IMR-90 (cell line): Measurements from ENCODE around the gene IRAK2. TPM values are rescaled to one million over a fixed set of nuclear protein-coding genes. Genes with fewer than 3 reads are reported as not detected.

Experiments used
- ATAC-seq: fragments of 200-7000 bp; cut with Tn5 transposase; 2 replicates; pipeline ENCODE4 v1.9.1; 2020; ENCODE audit warnings: low read depth, mild to moderate bottlenecking, moderate library complexity
- BruUV-seq: library from RNA; stranded (reverse); fragments of 400-500 nt; replicated peaks from 2 replicates; lab custom pipeline; 2021; lab: Mats Ljungman, UMichigan
- CTCF ChIA-PET: fragments of 300-600 bp; formaldehyde crosslinking; extraction: SDS; loops from one replicate; lab custom pipeline; 2021; ENCODE audit warnings: antibody characterized with exemption; lab: Yijun Ruan, JAX
- POLR2A ChIA-PET: fragments of 300-600 bp; sonication (Branson Sonifier 250); formaldehyde crosslinking; loops from one replicate; lab custom pipeline; 2022; ENCODE audit warnings: antibody characterized with exemption; ENCODE audit not compliant: unreplicated experiment; lab: Charles Lee
- DNase-seq: peaks from one replicate; pipeline ENCODE4 v3.0.0; 2013
- H2AFZ ChIP-seq: replicated peaks from 2 replicates; pipeline ENCODE3; 2013; ENCODE audit warnings: low read length, mild to moderate bottlenecking; ENCODE audit not compliant: poor library complexity
- H2AK5ac ChIP-seq: 2 replicates; pipeline ENCODE4 v1.6.1; 2013; ENCODE audit warnings: low read depth, low read length, inconsistent platforms
- H2AK9ac ChIP-seq: replicated peaks from 2 replicates; pipeline ENCODE3; 2013; ENCODE audit warnings: mild to moderate bottlenecking, low read depth, low read length, moderate library complexity; ENCODE audit not compliant: poor library complexity
- H2BK120ac ChIP-seq: 2 replicates; pipeline ENCODE4 v1.6.1; 2013; ENCODE audit warnings: low read depth, low read length, inconsistent platforms
- H2BK15ac ChIP-seq: 3 replicates; pipeline ENCODE4 v1.6.1; 2013; ENCODE audit warnings: low read depth, low read length, inconsistent platforms
- H2BK20ac ChIP-seq: 2 replicates; pipeline ENCODE4 v1.6.1; 2013; ENCODE audit warnings: low read depth, mild to moderate bottlenecking, inconsistent platforms, low read length, moderate library complexity
- H2BK5ac ChIP-seq: 2 replicates; pipeline ENCODE4 v1.6.1; 2013; ENCODE audit warnings: mild to moderate bottlenecking, low read depth, low read length, inconsistent platforms; ENCODE audit not compliant: poor library complexity, severe bottlenecking
- H3K14ac ChIP-seq: replicated peaks from 2 replicates; pipeline ENCODE4 v1.6.1; 2013; ENCODE audit warnings: low read depth, low read length, inconsistent platforms
- H3K18ac ChIP-seq: 2 replicates; pipeline ENCODE4 v1.6.1; 2013; ENCODE audit warnings: low read depth, low read length, control low read depth
- H3K23ac ChIP-seq: 2 replicates; pipeline ENCODE4 v1.6.1; 2013; ENCODE audit warnings: low read depth, low read length, inconsistent platforms
- H3K27ac ChIP-seq: 2 replicates; pipeline ENCODE4 v1.5.1; 2013; ENCODE audit warnings: mild to moderate bottlenecking, control low read depth, low read length; ENCODE audit not compliant: insufficient read depth
- H3K27me3 ChIP-seq: 2 replicates; pipeline ENCODE4 v1.6.1; 2013; ENCODE audit warnings: low read length; ENCODE audit not compliant: control insufficient read depth, insufficient read depth
- H3K36me3 ChIP-seq: 2 replicates; pipeline ENCODE4 v1.6.1; 2013; ENCODE audit warnings: low read length, mixed read lengths; ENCODE audit not compliant: control insufficient read depth, insufficient read depth
- H3K4ac ChIP-seq: 2 replicates; pipeline ENCODE4 v1.6.1; 2013; ENCODE audit warnings: low read depth, low read length, inconsistent platforms
- H3K4me1 ChIP-seq: 2 replicates; pipeline ENCODE4 v1.6.1; 2013; ENCODE audit warnings: low read length, mixed read lengths; ENCODE audit not compliant: control insufficient read depth, insufficient read depth
- H3K4me2 ChIP-seq: 2 replicates; pipeline ENCODE4 v1.6.1; 2013; ENCODE audit warnings: low read depth, mild to moderate bottlenecking, control low read depth, low read length, moderate library complexity
- H3K4me3 ChIP-seq: 2 replicates; pipeline ENCODE4 v1.5.1; 2013; ENCODE audit warnings: low read depth, mild to moderate bottlenecking, control low read depth, low read length, moderate library complexity; ENCODE audit not compliant: insufficient read depth
- H3K56ac ChIP-seq: 2 replicates; pipeline ENCODE4 v1.6.1; 2013; ENCODE audit warnings: low read length, inconsistent platforms; ENCODE audit not compliant: insufficient read depth; ENCODE audit errors: extremely low read depth
- H3K79me1 ChIP-seq, 2 experiments: 2 replicates each; pipeline ENCODE4 v1.6.1; 2013; ENCODE audit warnings: low read length in 2 of 2, inconsistent platforms in 1 of 2, low read depth in 1 of 2
- H3K9ac ChIP-seq: 2 replicates; pipeline ENCODE4 v1.6.1; 2013; ENCODE audit warnings: low read depth, low read length, control low read depth
- H3K9me1 ChIP-seq: 2 replicates; pipeline ENCODE4 v1.6.1; 2013; ENCODE audit warnings: low read length, inconsistent platforms; ENCODE audit not compliant: insufficient read depth
- H3K9me3 ChIP-seq: 2 replicates; pipeline ENCODE4 v1.6.1; 2013; ENCODE audit warnings: low read length; ENCODE audit not compliant: control insufficient read depth, insufficient read depth
- H4K20me1 ChIP-seq: 2 replicates; pipeline ENCODE4 v1.6.1; 2013; ENCODE audit warnings: low read length, inconsistent platforms; ENCODE audit not compliant: insufficient read depth
- H4K5ac ChIP-seq: 2 replicates; pipeline ENCODE4 v1.6.1; 2013; ENCODE audit warnings: mild to moderate bottlenecking, low read depth, low read length, control low read depth
- H4K8ac ChIP-seq, 2 experiments: 2 replicates each; pipeline ENCODE4 v1.6.1; 2013; ENCODE audit warnings: low read depth in 2 of 2, low read length in 2 of 2, control low read depth in 1 of 2, inconsistent platforms in 1 of 2
- H4K91ac ChIP-seq: 2 replicates; pipeline ENCODE4 v1.6.1; 2013; ENCODE audit warnings: low read depth, low read length, inconsistent platforms; ENCODE audit not compliant: insufficient read depth
- BHLHE40 ChIP-seq: fragments of 150-350 bp; IDR thresholded peaks from 2 replicates; pipeline ENCODE4 v1.6.1; 2016; ENCODE audit warnings: mild to moderate bottlenecking, low read depth, low read length
- CHD1 ChIP-seq: IDR thresholded peaks from 2 replicates; pipeline ENCODE4 v1.6.1; 2012; ENCODE audit warnings: low read depth, low read length, improper control_type of control experiment
- FOS ChIP-seq: fragments of 150-350 bp; IDR thresholded peaks from 2 replicates; pipeline ENCODE4 v1.6.1; 2016; ENCODE audit warnings: low read depth, low read length
- MAZ ChIP-seq: IDR thresholded peaks from 2 replicates; pipeline ENCODE4 v1.6.1; 2012; ENCODE audit warnings: low read depth, mild to moderate bottlenecking, low read length, improper control_type of control experiment, moderate library complexity, borderline replicate concordance
- MXI1 ChIP-seq: IDR thresholded peaks from 2 replicates; pipeline ENCODE4 v1.6.1; 2012; ENCODE audit warnings: low read depth, mild to moderate bottlenecking, low read length, moderate library complexity, borderline replicate concordance
- WGBS, 2 experiments: methylation state at CpG; one replicate each; pipeline versions ENCODE4 v1.1.5 to v1.1.7; 2013; ENCODE audit warnings: missing lambda C conversion rate in 2 of 2; ENCODE audit not compliant: insufficient read length in 1 of 2; ENCODE audit errors: extremely low coverage in 2 of 2; 5-methylcytosine and 5-hydroxymethylcytosine counted together
- dilution Hi-C: fragments of 300-500 bp; cut with HindIII; formaldehyde crosslinking; loops from one replicate; pipeline ENCODE4 v1.14.3; 2018; ENCODE audit warnings: low sequenced_read_pairs; ENCODE audit not compliant: unreplicated experiment
- in situ Hi-C: fragments of 300-500 bp; cut with MboI; formaldehyde crosslinking; loops from 3 replicates; pipeline ENCODE4 v1.14.3; 2019; ENCODE audit warnings: low sequenced_read_pairs, inconsistent platforms, mixed read lengths
- intact Hi-C: fragments of 100-400 bp; cut with micrococcal nuclease; formaldehyde crosslinking; loops from 2 replicates; pipeline ENCODE4 v1.10.0; 2022
- polyA plus RNA-seq, 3 experiments: library from polyadenylated mRNA; depleted of rRNA; stranded (reverse); fragments of >200 nt; gene quantifications; 2 replicates each; pipeline ENCODE4 v1.2.3, GENCODE V29; 2012; ENCODE audit warnings: low replicate concordance in 1 of 3
- total RNA-seq: library from RNA; depleted of rRNA; stranded (reverse); fragments of >200 nt; gene quantifications from 2 replicates; pipeline ENCODE4 v1.2.3, GENCODE V29; 2012
- TF ChIP-seq, protein P1 (sequence below): fragments of 150-350 bp; IDR thresholded peaks from 2 replicates; pipeline ENCODE4 v1.6.1; 2017; ENCODE audit warnings: mild to moderate bottlenecking, antibody characterized with exemption, low read length, low read depth

The IRAK2 gene
- total and polyA plus RNA-seq, 2 of the 4 experiments (the other 2 are of a cell fraction), result 6.9 to 8.1 TPM

DNA sequence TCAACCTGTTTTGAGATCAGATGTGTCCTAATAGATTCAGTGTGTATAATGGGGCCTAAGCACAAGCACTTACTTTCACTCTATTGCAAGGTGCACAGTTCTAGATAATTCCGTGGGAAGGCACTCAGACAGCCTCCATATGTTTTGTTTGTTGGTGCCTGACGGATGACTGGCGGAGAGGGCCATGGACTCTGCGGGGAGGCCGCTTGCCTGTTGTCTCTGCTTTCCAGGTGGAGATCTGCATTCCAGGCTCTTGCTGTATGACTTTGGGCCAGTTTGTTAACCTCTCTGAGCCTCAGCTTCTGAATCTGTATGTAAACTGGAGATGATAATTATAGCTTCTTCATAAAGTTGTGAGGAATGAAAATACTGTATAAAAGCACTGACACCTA lies 1.5 kb downstream of the IRAK2 start:
- no peak overlapping the region for H4K91ac ChIP-seq
- no peak overlapping the region for H4K5ac ChIP-seq
- 0 out of 2 replicates have a peak, but pooled peaks cover 2% of the 10 kb centered on the region for H3K4me1 ChIP-seq
- H2AFZ ChIP-seq, result no peak overlapping the region
- peak overlapping the region; percentile 7; the same call in 1 of the 2 replicates for H3K4me3 ChIP-seq
- H4K8ac ChIP-seq, result no peak overlapping the region
- H3K9me1 ChIP-seq, result no peaks in the 10 kb centered on the region
- no peak overlapping the region for H3K23ac ChIP-seq
- DNase-seq, result no peak
- H3K56ac ChIP-seq, result no peak overlapping the region
- H2BK15ac ChIP-seq, result no peak overlapping the region
- H2BK120ac ChIP-seq, result no peak overlapping the region
- H3K79me1 ChIP-seq, result peaks cover 21 to 49% of the 10 kb centered on the region in 2 experiments
- H3K27me3 ChIP-seq, result no peaks in the 10 kb centered on the region
- no peak overlapping the region for H3K14ac ChIP-seq
- H3K4ac ChIP-seq, result no peak overlapping the region
- H3K27ac ChIP-seq, result no peak overlapping the region; the same call in 1 of the 2 replicates
- POLR2A ChIA-PET, result no interaction called here
- intact Hi-C loops (no loop called here), in situ Hi-C loops (no loop called here), dilution Hi-C loops (no loop called here)
- H4K20me1 ChIP-seq, result no peaks in the 10 kb centered on the region
- H3K4me2 ChIP-seq, result peak overlapping the region; percentile 66
- H3K9ac ChIP-seq, result no peak overlapping the region
- TF ChIP-seq CHD1 (no peak), MAZ (no peak), BHLHE40 (no peak), FOS (no peak), MXI1 (no peak)
- TF ChIP-seq, protein P1, sequence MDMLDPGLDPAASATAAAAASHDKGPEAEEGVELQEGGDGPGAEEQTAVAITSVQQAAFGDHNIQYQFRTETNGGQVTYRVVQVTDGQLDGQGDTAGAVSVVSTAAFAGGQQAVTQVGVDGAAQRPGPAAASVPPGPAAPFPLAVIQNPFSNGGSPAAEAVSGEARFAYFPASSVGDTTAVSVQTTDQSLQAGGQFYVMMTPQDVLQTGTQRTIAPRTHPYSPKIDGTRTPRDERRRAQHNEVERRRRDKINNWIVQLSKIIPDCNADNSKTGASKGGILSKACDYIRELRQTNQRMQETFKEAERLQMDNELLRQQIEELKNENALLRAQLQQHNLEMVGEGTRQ, result no peak
- CTCF ChIA-PET, result no interaction called here
- no peaks in the 10 kb centered on the region for H3K9me3 ChIP-seq
- no peak overlapping the region for H3K18ac ChIP-seq
- no peak for ATAC-seq
- H2AK5ac ChIP-seq, result no peak overlapping the region
- BruUV-seq, result TSS peak; percentile 53
- 88% methylated on average over 4 of the region's 5 CpGs; no CpG with 5 or more reads in 1 of the 2 experiments for WGBS, 2 experiments
- peak overlapping the region; percentile 79 for H2AK9ac ChIP-seq
- H2BK20ac ChIP-seq, result no peak overlapping the region
- no peak overlapping the region for H2BK5ac ChIP-seq
- peaks cover 2% of the 10 kb centered on the region; the same call in 1 of the 2 replicates for H3K36me3 ChIP-seq
